MCF 10A (cell line): ENCODE data around the gene NID2. TPM values are rescaled to one million over a fixed set of nuclear protein-coding genes. Genes with fewer than 3 reads are reported as not detected.

ENCODE experiments used
- BruUV-seq: library from RNA; stranded (reverse); fragments of 400-500 nt; replicated peaks from 2 replicates; lab custom pipeline; 2021; lab: Mats Ljungman, UMichigan
- CTCF ChIA-PET: fragments of 300-600 bp; sonication (Branson Sonifier 250); formaldehyde crosslinking; extraction: SDS; loops from one replicate; lab custom pipeline; 2021; ENCODE audit warnings: antibody characterized with exemption, inconsistent platforms; lab: Yijun Ruan, JAX
- POLR2A ChIA-PET: fragments of 300-600, 350-650 bp; sonication (Branson Sonifier 250); formaldehyde crosslinking; extraction: SDS; loops from one replicate; lab custom pipeline; 2020; ENCODE audit warnings: antibody characterized with exemption, inconsistent platforms; lab: Yijun Ruan, JAX
- DNase-seq: peaks from one replicate; pipeline ENCODE4 v3.0.0-alpha.2; 2018; ENCODE audit not compliant: unreplicated experiment
- H3K27ac Mint-ChIP-seq: one replicate; pipeline ENCODE4 v1.8.0; 2022; ENCODE audit warnings: mild to moderate bottlenecking, low read depth, mixed read lengths; ENCODE audit not compliant: unreplicated experiment
- H3K27me3 Mint-ChIP-seq: one replicate; pipeline ENCODE4 v1.8.0; 2022; ENCODE audit warnings: mixed read lengths; ENCODE audit not compliant: insufficient read depth, unreplicated experiment
- H3K36me3 Mint-ChIP-seq: one replicate; pipeline ENCODE4 v1.8.0; 2022; ENCODE audit warnings: mild to moderate bottlenecking, moderate library complexity, mixed read lengths; ENCODE audit not compliant: insufficient read depth, unreplicated experiment
- H3K4me1 Mint-ChIP-seq: one replicate; pipeline ENCODE4 v1.8.0; 2022; ENCODE audit warnings: mixed read lengths; ENCODE audit not compliant: insufficient read depth, unreplicated experiment
- H3K4me3 Mint-ChIP-seq: one replicate; pipeline ENCODE4 v1.8.0; 2022; ENCODE audit warnings: mild to moderate bottlenecking, moderate library complexity, mixed read lengths; ENCODE audit not compliant: unreplicated experiment
- H3K9me3 Mint-ChIP-seq: one replicate; pipeline ENCODE4 v1.8.0; 2022; ENCODE audit warnings: mixed read lengths; ENCODE audit not compliant: unreplicated experiment
- intact Hi-C: fragments of 100-400 bp; cut with micrococcal nuclease; formaldehyde crosslinking; loops from 2 replicates; pipeline ENCODE4 v1.14.1; 2022
- total RNA-seq: library from RNA; stranded (reverse); gene quantifications from 2 replicates; pipeline ENCODE4 v1.2.3, GENCODE V29; 2022
- TF ChIP-seq, protein P1 (sequence below): fragments of 200-600 bp; IDR thresholded peaks from one replicate; pipeline ENCODE4 v1.8.0; 2022; ENCODE audit warnings: antibody characterized with exemption, mild to moderate bottlenecking; ENCODE audit not compliant: unreplicated experiment

The NID2 gene
- total RNA-seq, 1 experiment from 2014 or later: not detected

DNA sequence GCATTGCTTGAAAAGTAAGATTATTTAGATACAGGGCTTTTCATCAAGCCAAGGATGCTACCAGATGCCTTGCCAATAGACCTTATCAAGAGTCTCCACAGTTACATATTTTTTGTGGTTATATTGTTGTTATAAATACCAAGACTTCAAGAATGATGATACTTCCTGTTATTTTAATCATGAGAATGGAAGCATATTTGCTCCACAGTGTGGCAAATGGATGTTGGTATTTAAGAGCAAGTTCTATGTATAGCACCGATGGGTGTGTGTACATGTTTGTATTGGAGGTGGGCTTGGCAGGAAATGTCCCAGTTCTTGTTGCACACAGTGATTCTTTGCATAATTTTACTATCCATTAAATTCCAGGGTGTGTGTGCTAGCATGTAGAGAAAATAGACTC, 4.4 kb upstream of the NID2 start:
- BruUV-seq: no TSS peak
- peaks cover 28% of the 10 kb centered on the region for H3K4me1 Mint-ChIP-seq
- no peaks in the 10 kb centered on the region for H3K36me3 Mint-ChIP-seq
- no peaks in the 10 kb centered on the region for H3K27me3 Mint-ChIP-seq
- no peak overlapping the region for H3K27ac Mint-ChIP-seq
- POLR2A ChIA-PET: no interaction called here
- intact Hi-C loops: no loop called here
- TF ChIP-seq, protein P1, sequence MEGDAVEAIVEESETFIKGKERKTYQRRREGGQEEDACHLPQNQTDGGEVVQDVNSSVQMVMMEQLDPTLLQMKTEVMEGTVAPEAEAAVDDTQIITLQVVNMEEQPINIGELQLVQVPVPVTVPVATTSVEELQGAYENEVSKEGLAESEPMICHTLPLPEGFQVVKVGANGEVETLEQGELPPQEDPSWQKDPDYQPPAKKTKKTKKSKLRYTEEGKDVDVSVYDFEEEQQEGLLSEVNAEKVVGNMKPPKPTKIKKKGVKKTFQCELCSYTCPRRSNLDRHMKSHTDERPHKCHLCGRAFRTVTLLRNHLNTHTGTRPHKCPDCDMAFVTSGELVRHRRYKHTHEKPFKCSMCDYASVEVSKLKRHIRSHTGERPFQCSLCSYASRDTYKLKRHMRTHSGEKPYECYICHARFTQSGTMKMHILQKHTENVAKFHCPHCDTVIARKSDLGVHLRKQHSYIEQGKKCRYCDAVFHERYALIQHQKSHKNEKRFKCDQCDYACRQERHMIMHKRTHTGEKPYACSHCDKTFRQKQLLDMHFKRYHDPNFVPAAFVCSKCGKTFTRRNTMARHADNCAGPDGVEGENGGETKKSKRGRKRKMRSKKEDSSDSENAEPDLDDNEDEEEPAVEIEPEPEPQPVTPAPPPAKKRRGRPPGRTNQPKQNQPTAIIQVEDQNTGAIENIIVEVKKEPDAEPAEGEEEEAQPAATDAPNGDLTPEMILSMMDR: no peak
- no peak for DNase-seq
- H3K4me3 Mint-ChIP-seq: no peak overlapping the region
- CTCF ChIA-PET: no interaction called here
- H3K9me3 Mint-ChIP-seq: no peaks in the 10 kb centered on the region

DNA sequence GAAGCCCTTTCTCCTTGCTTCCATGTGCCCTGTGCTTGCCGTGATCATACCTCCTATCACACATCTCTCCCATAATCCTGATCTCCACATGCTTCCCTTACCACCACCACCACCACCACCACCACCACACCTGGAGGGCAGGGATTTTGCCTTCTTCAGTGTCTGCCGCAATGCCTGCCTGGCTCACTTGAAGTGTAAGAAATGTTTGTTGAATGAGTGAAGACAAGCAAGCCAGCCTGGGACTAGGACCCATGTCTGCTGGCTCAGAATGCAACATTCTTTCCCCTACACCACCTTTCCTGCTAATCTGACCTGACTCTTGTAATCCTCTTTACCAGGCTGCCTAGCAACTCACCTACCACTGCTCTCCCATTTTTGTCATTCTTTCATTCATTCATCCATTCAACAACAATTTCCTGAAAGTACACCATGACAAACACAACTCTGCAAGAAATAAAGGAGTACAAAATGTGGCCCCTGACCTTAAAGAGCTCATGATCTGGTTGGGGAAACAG, 3.5 kb upstream of the NID2 start:
- intact Hi-C loops: no loop called here
- TF ChIP-seq, protein P1: no peak
- H3K9me3 Mint-ChIP-seq: no peaks in the 10 kb centered on the region
- no peak overlapping the region for H3K27ac Mint-ChIP-seq
- H3K4me3 Mint-ChIP-seq: no peak overlapping the region
- ChIA-PET CTCF (interaction anchor here (0.8 kb wide), 1 partner anchor 9 kb away, joined by 4 read pairs; no protein-coding TSS in a partner anchor), POLR2A (interaction anchor here (1.1 to 2.6 kb wide), 2 partner anchors 8 to 14 kb away, joined by 3 to 9 read pairs; no protein-coding TSS in a partner anchor)
- DNase-seq: no peak
- no peaks in the 10 kb centered on the region for H3K27me3 Mint-ChIP-seq
- peaks cover 28% of the 10 kb centered on the region for H3K4me1 Mint-ChIP-seq
- BruUV-seq: no TSS peak
- H3K36me3 Mint-ChIP-seq: no peaks in the 10 kb centered on the region

DNA sequence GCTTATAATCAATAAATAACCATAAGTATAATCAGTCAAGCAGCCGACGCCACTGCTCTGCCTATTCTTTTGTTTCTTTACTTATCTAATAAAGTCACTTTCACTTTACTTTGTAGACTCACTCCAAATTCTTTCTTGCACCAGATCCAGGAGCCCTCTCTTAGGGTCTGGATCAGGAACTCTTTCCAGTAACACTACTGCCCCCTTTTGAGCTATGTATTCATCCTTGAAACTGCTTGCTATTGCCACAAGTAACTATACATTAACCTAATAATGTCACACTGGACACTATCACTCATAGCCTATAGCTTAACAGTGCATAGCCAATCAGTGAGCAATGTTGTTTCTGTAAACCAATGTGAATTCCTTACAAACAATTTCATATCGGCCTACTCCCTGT, 2.8 kb upstream of the NID2 start:
- POLR2A ChIA-PET: interaction anchor here (0.6 to 2.6 kb wide), 3 partner anchors 9 to 1070 kb away, joined by 3 to 9 read pairs (median 4); no protein-coding TSS in a partner anchor
- Mint-ChIP-seq H3K4me3 (no peak overlapping the region), H3K9me3 (no peaks in the 10 kb centered on the region), H3K27ac (no peak overlapping the region), H3K4me1 (peaks cover 27% of the 10 kb centered on the region), H3K27me3 (no peaks in the 10 kb centered on the region), H3K36me3 (no peaks in the 10 kb centered on the region)
- TF ChIP-seq, protein P1: no peak
- DNase-seq: no peak
- no TSS peak for BruUV-seq
- CTCF ChIA-PET: interaction anchor here (0.5 to 0.8 kb wide), 3 partner anchors 9 to 27 kb away, joined by 3 to 4 read pairs (median 3); no protein-coding TSS in a partner anchor
- intact Hi-C loops: no loop called here

DNA sequence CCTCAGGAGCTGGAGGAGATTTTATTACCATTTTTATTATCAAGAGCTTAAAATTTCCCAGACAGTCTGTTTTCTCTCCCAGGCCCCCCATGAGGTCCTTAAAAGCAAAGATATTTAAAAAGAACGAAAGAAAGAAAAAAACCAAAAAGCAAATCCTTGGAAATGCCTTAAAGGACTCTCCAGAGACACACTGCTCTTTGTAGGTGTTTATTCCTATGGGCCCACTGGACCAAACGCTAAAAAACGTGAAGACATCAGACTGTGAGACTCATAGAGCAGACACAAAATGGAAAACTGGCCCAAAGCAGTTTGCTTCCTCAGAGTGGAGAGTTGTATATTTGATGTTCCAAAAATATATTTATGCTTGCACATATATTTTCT, 1.2 kb upstream of the NID2 start:
- TF ChIP-seq, protein P1: no peak
- no TSS peak for BruUV-seq
- DNase-seq: no peak
- H3K36me3 Mint-ChIP-seq: no peaks in the 10 kb centered on the region
- no peak overlapping the region for H3K27ac Mint-ChIP-seq
- no peak overlapping the region for H3K4me3 Mint-ChIP-seq
- H3K4me1 Mint-ChIP-seq: peaks cover 19% of the 10 kb centered on the region
- no peaks in the 10 kb centered on the region for H3K27me3 Mint-ChIP-seq
- intact Hi-C loops: no loop called here
- CTCF ChIA-PET: interaction anchor here (2.1 kb wide), 1 partner anchor 10 kb away, joined by 5 read pairs; no protein-coding TSS in a partner anchor
- POLR2A ChIA-PET: interaction anchor here (2.6 kb wide), 1 partner anchor 11 kb away, joined by 9 read pairs; no protein-coding TSS in a partner anchor
- H3K9me3 Mint-ChIP-seq: no peaks in the 10 kb centered on the region
